ENCODE data around the gene MYH10. TPM values are rescaled to one million over a fixed set of nuclear protein-coding genes. Genes with fewer than 3 reads are reported as not detected.

Gene MYH10
- total and polyA plus RNA-seq, 12 donors: 10.3 to 61.0 (median 36.2) TPM

- Histone ChIP-seq H3K4me1 (peaks cover 0 to 17% (median 9%) of the 10 kb centered on the region in 9 donors), H3K9me3 (peaks cover 0 to 11% (median 0%) of the 10 kb centered on the region in 11 donors), H3K4me3 (no peak overlapping the region), H3K27ac (peak overlapping the region in 6 of 10 donors; percentile 20 to 56 (median 42)), H3K36me3 (peaks cover 0 to 100% (median 75%) of the 10 kb centered on the region in 9 donors), H3K27me3 (no peaks in the 10 kb centered on the region)
- TF ChIP-seq, protein P1, sequence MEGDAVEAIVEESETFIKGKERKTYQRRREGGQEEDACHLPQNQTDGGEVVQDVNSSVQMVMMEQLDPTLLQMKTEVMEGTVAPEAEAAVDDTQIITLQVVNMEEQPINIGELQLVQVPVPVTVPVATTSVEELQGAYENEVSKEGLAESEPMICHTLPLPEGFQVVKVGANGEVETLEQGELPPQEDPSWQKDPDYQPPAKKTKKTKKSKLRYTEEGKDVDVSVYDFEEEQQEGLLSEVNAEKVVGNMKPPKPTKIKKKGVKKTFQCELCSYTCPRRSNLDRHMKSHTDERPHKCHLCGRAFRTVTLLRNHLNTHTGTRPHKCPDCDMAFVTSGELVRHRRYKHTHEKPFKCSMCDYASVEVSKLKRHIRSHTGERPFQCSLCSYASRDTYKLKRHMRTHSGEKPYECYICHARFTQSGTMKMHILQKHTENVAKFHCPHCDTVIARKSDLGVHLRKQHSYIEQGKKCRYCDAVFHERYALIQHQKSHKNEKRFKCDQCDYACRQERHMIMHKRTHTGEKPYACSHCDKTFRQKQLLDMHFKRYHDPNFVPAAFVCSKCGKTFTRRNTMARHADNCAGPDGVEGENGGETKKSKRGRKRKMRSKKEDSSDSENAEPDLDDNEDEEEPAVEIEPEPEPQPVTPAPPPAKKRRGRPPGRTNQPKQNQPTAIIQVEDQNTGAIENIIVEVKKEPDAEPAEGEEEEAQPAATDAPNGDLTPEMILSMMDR (IDR thresholded peaks at IDR 0.05): no peak
- intact Hi-C loops (cut with DNase I): loop anchor here in 4 of 10 donors (5.0 to 10.0 kb wide), 3 partner anchors 65 to 265 kb away; partner anchors contain the start of gene CCDC42 (in 1 of the 4)
- DNase-seq: peak; percentile 33 to 44
- ATAC-seq: peak; percentile 31 to 75 (median 68)
- 57 to 71% methylated on average over 11 of the region's 11 CpGs for WGBS, 2 donors
Observed at GRCh38 chr17:8479431-8479947, 151.0 kb downstream of the MYH10 start.

- H3K36me3 ChIP-seq: peaks cover 0 to 100% (median 73%) of the 10 kb centered on the region in 9 donors
- H3K27ac ChIP-seq: no peak overlapping the region
- ATAC-seq (no peak), DNase-seq (no peak)
- no peaks in the 10 kb centered on the region for H3K9me3 ChIP-seq
- WGBS, 2 donors: 94% methylated on average over 22 of the region's 22 CpGs
- H3K27me3 ChIP-seq: no peaks in the 10 kb centered on the region
- H3K4me3 ChIP-seq: no peak overlapping the region
- TF ChIP-seq, protein P1 (IDR thresholded peaks at IDR 0.05): no peak
- intact Hi-C loops (cut with DNase I): loop anchor here in 4 of 10 donors (5.0 to 10.0 kb wide), 3 partner anchors 63 to 267 kb away; partner anchors contain the start of gene CCDC42 (in 1 of the 4)
- H3K4me1 ChIP-seq: peaks cover 0 to 17% (median 9%) of the 10 kb centered on the region in 9 donors
Observed at GRCh38 chr17:8477715-8478441, 152.6 kb downstream of the MYH10 start.

DNA sequence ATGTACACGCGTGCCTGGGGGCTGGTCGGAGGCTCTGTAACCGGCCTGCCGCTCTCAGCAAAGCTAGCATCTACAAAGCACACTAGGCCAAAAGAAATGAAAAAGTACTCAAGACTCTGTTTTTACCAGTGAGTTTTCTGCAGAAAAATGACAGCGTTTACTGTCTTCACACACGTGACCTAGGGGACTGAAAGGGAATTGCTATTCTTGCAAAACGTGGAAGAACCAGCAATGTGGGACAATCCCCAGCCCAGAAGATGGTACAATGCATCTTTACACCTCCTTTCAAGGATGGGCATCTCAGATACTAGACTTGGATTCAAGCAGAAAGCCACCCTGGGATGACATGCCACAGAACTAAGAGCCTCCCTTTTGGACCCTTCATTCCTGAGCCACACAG is 153.4 kb downstream of the MYH10 start:
- Histone ChIP-seq H3K9me3 (no peaks in the 10 kb centered on the region), H3K4me3 (no peak overlapping the region), H3K4me1 (peaks cover 0 to 17% (median 9%) of the 10 kb centered on the region in 9 donors), H3K27me3 (no peaks in the 10 kb centered on the region), H3K27ac (no peak overlapping the region), H3K36me3 (peaks cover 0 to 99% (median 66%) of the 10 kb centered on the region in 9 donors)
- DNase-seq (no peak), ATAC-seq (no peak)
- 91 to 92% methylated on average over 8 of the region's 8 CpGs for WGBS, 2 donors
- intact Hi-C loops (cut with DNase I): loop anchor here in 4 of 10 donors (5.0 to 10.0 kb wide), 3 partner anchors 62 to 268 kb away; partner anchors contain the start of gene CCDC42 (in 1 of the 4)
- TF ChIP-seq, protein P1 (IDR thresholded peaks at IDR 0.05): no peak

DNA sequence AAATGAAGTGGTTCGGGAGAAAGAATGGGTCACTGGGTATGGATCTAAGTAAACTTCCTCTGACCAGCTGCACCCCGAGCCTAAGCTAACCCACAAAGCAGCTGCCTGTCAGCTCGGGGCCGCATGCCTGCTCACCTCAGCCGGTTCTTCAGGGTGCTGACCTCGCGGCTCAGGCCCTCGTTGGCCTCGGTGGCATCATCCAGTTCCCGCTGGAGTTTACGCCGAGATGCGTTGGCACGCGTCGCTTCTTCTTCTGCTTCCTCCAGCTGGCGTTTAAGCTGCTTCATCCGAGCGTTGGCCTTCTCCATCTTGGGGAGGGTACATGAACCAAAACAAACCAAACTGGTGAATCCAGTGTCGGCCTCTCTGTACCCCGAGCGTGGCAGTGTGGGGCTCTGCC is 153.8 kb downstream of the MYH10 start:
- H3K27ac ChIP-seq: no peak overlapping the region
- no peak overlapping the region for H3K4me3 ChIP-seq
- H3K9me3 ChIP-seq: no peaks in the 10 kb centered on the region
- H3K27me3 ChIP-seq: no peaks in the 10 kb centered on the region
- ATAC-seq: no peak
- intact Hi-C loops (cut with DNase I): loop anchor here in 4 of 10 donors (5.0 to 10.0 kb wide), 3 partner anchors 62 to 268 kb away; partner anchors contain the start of gene CCDC42 (in 1 of the 4)
- TF ChIP-seq, protein P1 (IDR thresholded peaks at IDR 0.05): no peak
- peaks cover 0 to 21% (median 12%) of the 10 kb centered on the region in 9 donors for H3K4me1 ChIP-seq
- WGBS, 2 donors: 90 to 91% methylated on average over 22 of the region's 22 CpGs
- peaks cover 0 to 100% (median 62%) of the 10 kb centered on the region in 9 donors for H3K36me3 ChIP-seq
- no peak for DNase-seq
